Endothelial cell of umbilical vein (primary cell): ENCODE measurements around the gene AIRE. TPM values are rescaled to one million over a fixed set of nuclear protein-coding genes. Genes with fewer than 3 reads are reported as not detected.

Source experiments
- BruUV-seq: library from RNA; stranded (reverse); fragments of 400-500 nt; replicated peaks from 2 replicates; lab custom pipeline; 2021; lab: Mats Ljungman, UMichigan
- CTCF ChIA-PET: fragments of 300-600, 350-600 bp; sonication (Branson Sonifier 250); formaldehyde crosslinking; loops from one replicate; lab custom pipeline; 2021; ENCODE audit warnings: antibody characterized with exemption, inconsistent platforms; lab: Charles Lee
- POLR2A ChIA-PET: fragments of 300-600, 350-600 bp; sonication (Branson Sonifier 250); formaldehyde crosslinking; loops from one replicate; lab custom pipeline; 2021; ENCODE audit warnings: antibody characterized with exemption, inconsistent platforms; lab: Charles Lee
- DNase-seq: peaks from one replicate; pipeline ENCODE4 v3.0.0-alpha.2; 2011; ENCODE audit warnings: low read depth, low spot score
- FAIRE-seq: peaks from 2 replicates; lab custom pipeline; 2011; peaks lifted over from hg19 to GRCh38; lab: Jason Lieb, UNC
- H2AFZ ChIP-seq: 2 replicates; pipeline ENCODE4 v1.6.0; 2012; ENCODE audit warnings: low read depth, low read length, control low read depth, inconsistent platforms
- H3K27ac ChIP-seq: 2 replicates; pipeline ENCODE4 v1.5.1; 2011; ENCODE audit warnings: low read depth, mild to moderate bottlenecking, control low read depth, low read length, moderate library complexity; ENCODE audit not compliant: insufficient read depth
- H3K27me3 ChIP-seq, 2 experiments: 2 replicates each; pipeline versions ENCODE4 v1.6.0 to v1.6.1; 2011; ENCODE audit warnings: low read length in 2 of 2, mixed read lengths in 1 of 2; ENCODE audit not compliant: control insufficient read depth in 2 of 2, insufficient read depth in 2 of 2
- H3K36me3 ChIP-seq, 2 experiments: 2 replicates in 1 of 2; 3 replicates in 1 of 2; pipeline ENCODE4 v1.5.1; 2011; ENCODE audit warnings: low read length in 2 of 2, mild to moderate bottlenecking in 1 of 2, moderate library complexity in 1 of 2; ENCODE audit not compliant: control insufficient read depth in 2 of 2, insufficient read depth in 2 of 2; ENCODE audit errors: extremely low read depth in 1 of 2
- H3K4me1 ChIP-seq: 3 replicates; pipeline ENCODE4 v1.5.1; 2011; ENCODE audit warnings: mild to moderate bottlenecking, low read length; ENCODE audit not compliant: control insufficient read depth, insufficient read depth; ENCODE audit errors: extremely low read depth
- H3K4me2 ChIP-seq: 2 replicates; pipeline ENCODE4 v1.6.1; 2011; ENCODE audit warnings: low read length, control low read depth, mixed read lengths; ENCODE audit not compliant: insufficient read depth
- H3K4me3 ChIP-seq, 3 experiments: fragments of 200-600 bp in 1 of 3; sonication (generic), shearing (Covaris generic) in 1 of 3; replicated peaks in 1 of 3; 2 replicates each; pipeline ENCODE4 v1.5.1; 2011 to 2016; ENCODE audit warnings: control low read depth in 3 of 3, low read length in 3 of 3, mild to moderate bottlenecking in 2 of 3, inconsistent platforms in 1 of 3, low read depth in 1 of 3, moderate library complexity in 1 of 3; ENCODE audit not compliant: insufficient read depth in 1 of 3
- H3K79me2 ChIP-seq: 2 replicates; pipeline ENCODE4 v1.6.0; 2012; ENCODE audit warnings: low read length, inconsistent platforms; ENCODE audit not compliant: control insufficient read depth, insufficient read depth
- H3K9ac ChIP-seq: replicated peaks from 2 replicates; pipeline ENCODE3; 2011; ENCODE audit warnings: low read length, control low read depth; ENCODE audit not compliant: insufficient read depth; ENCODE audit errors: extremely low read depth
- H3K9me1 ChIP-seq: replicated peaks from 3 replicates; pipeline ENCODE4 v1.6.0; 2011; ENCODE audit warnings: mild to moderate bottlenecking, low read length; ENCODE audit not compliant: control insufficient read depth, insufficient read depth; ENCODE audit errors: extremely low read depth
- H3K9me3 ChIP-seq: replicated peaks from 2 replicates; pipeline ENCODE4 v1.5.1; 2012; ENCODE audit warnings: low read length, inconsistent platforms; ENCODE audit not compliant: control insufficient read depth, insufficient read depth
- H4K20me1 ChIP-seq: replicated peaks from 2 replicates; pipeline ENCODE3; 2011; ENCODE audit warnings: mild to moderate bottlenecking, low read length; ENCODE audit not compliant: control insufficient read depth, insufficient read depth; ENCODE audit errors: extremely low read depth
- CTCF ChIP-seq, 2 donors: IDR thresholded peaks; 1 replicate in 1 of 2; 2 replicates in 1 of 2; pipeline ENCODE4 v1.5.1; 2011; ENCODE audit warnings: low read length in 2 of 2, mild to moderate bottlenecking in 2 of 2, moderate library complexity in 2 of 2, control low read depth in 1 of 2, inconsistent platforms in 1 of 2, low read depth in 1 of 2; ENCODE audit not compliant: insufficient read depth in 1 of 2; ENCODE audit errors: extremely low read depth in 1 of 2
- EZH2 ChIP-seq: IDR thresholded peaks from 2 replicates; pipeline ENCODE4 v1.6.1; 2012; ENCODE audit warnings: borderline replicate concordance, low read depth, mild to moderate bottlenecking, moderate library complexity, low read length, inconsistent platforms; ENCODE audit not compliant: severe bottlenecking
- FOS ChIP-seq: IDR thresholded peaks from 2 replicates; pipeline ENCODE4 v1.6.1; 2011; ENCODE audit warnings: mild to moderate bottlenecking, low read length, moderate library complexity, borderline replicate concordance; ENCODE audit not compliant: insufficient read depth
- GATA2 ChIP-seq: IDR thresholded peaks from 2 replicates; pipeline ENCODE4 v1.7.0; 2011; ENCODE audit warnings: low read depth, mild to moderate bottlenecking, moderate library complexity, mixed read lengths, low read length; ENCODE audit not compliant: insufficient read length, insufficient read depth
- JUN ChIP-seq: IDR thresholded peaks from 2 replicates; pipeline ENCODE4 v1.6.1; 2011; ENCODE audit warnings: borderline replicate concordance, low read depth; ENCODE audit not compliant: insufficient read length, insufficient read depth
- MYC ChIP-seq: IDR thresholded peaks from one replicate; pipeline ENCODE4 v1.6.1; 2011; ENCODE audit warnings: mild to moderate bottlenecking, low read depth, low read length
- POLR2A ChIP-seq: IDR thresholded peaks from 2 replicates; pipeline ENCODE4 v1.6.1; 2012; ENCODE audit warnings: low read depth, mild to moderate bottlenecking, control low read depth, low read length
- POLR2AphosphoS5 ChIP-seq: IDR thresholded peaks from 2 replicates; pipeline ENCODE4 v1.6.1; 2012; ENCODE audit warnings: low read depth, mild to moderate bottlenecking, control low read depth, low read length, moderate library complexity; ENCODE audit not compliant: insufficient read depth
- dilution Hi-C: fragments of 300-500 bp; cut with MboI; formaldehyde crosslinking; loops from one replicate; pipeline ENCODE4 v1.15.0; 2019; ENCODE audit warnings: low sequenced_read_pairs; ENCODE audit not compliant: extremely low pct_ligation_motif_present
- intact Hi-C: fragments of 100-400 bp; cut with micrococcal nuclease; formaldehyde crosslinking; loops from one replicate; pipeline ENCODE4 v1.10.0; 2022
- polyA plus RNA-seq, 4 experiments: library from polyadenylated mRNA; depleted of rRNA in 3 of 4; stranded (reverse) in 3 of 4; unstranded in 1 of 4; fragments of >200 nt; gene quantifications; 2 replicates each; pipeline versions ENCODE4 v1.2.1 to v1.2.3, GENCODE V29; 2011 to 2012; ENCODE audit warnings: missing spikeins in 1 of 4
- total RNA-seq: library from RNA; stranded (reverse); gene quantifications from 2 replicates; pipeline ENCODE4 v1.2.3, GENCODE V29; 2021
- TF ChIP-seq, protein P1 (sequence below): IDR thresholded peaks from 2 replicates; pipeline ENCODE4 v1.6.1; 2011; ENCODE audit not compliant: insufficient read depth, insufficient read length

The AIRE gene
- total and polyA plus RNA-seq, 2 donors (not counting 3 experiments of a cell fraction or from before 2014, with no cell fraction given): 0.04 to 0.11 TPM

DNA sequence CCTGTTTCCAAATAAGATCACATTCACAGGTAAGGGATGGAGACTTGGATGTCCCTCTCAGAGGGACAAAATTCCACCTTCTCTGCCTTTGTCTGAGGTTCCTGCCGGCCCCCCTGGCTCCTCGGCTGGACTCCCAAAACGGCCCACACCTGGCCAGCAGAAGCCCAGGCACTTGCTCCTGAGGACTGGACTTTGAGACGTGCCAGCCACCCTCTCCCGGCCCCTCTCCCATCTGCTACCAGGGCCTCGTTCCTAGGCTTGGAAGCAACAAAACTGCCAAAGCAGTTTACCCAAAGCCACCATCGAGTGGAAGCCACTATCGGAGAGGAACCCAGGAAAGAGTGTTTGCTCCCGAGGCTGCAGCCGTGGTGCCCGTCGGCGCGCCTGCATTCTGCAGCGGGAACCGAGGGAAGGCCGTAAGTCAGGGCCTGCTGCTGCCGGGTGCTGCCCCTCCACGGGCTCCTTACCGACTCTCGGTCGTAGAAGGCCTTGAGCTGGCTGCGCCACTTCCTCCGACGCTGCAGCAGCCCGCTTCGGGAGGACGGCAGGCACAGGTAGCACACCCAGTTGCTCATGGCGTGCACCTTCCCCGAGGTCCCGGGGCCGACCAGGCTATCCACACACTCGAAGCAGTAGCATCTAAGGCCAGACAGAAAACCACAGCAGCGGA lies 27.5 kb upstream of the AIRE start:
- Histone ChIP-seq H3K4me1 (peaks cover 8% of the 10 kb centered on the region), H3K9me3 (no peaks in the 10 kb centered on the region), H3K79me2 (no peaks in the 10 kb centered on the region), H2AFZ (no peak overlapping the region), H3K9me1 (no peaks in the 10 kb centered on the region), H3K36me3 (no peaks in the 10 kb centered on the region), H3K4me2 (no peak overlapping the region), H3K4me3 (no peak overlapping the region), H3K9ac (no peak overlapping the region), H3K27ac (no peak overlapping the region), H3K27me3 (peaks cover 0 to 2% of the 10 kb centered on the region in 2 experiments), H4K20me1 (no peaks in the 10 kb centered on the region)
- TF ChIP-seq EZH2 (no peak), MYC (no peak), JUN (no peak), POLR2AphosphoS5 (no peak)
- TF ChIP-seq, protein P1, sequence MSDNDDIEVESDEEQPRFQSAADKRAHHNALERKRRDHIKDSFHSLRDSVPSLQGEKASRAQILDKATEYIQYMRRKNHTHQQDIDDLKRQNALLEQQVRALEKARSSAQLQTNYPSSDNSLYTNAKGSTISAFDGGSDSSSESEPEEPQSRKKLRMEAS: no peak
- ChIA-PET POLR2A (no interaction called here), CTCF (no interaction called here)
- FAIRE-seq: no peak
- dilution Hi-C loops: no loop called here
- BruUV-seq: no TSS peak
- no peak for DNase-seq
- intact Hi-C loops: no loop called here

DNA sequence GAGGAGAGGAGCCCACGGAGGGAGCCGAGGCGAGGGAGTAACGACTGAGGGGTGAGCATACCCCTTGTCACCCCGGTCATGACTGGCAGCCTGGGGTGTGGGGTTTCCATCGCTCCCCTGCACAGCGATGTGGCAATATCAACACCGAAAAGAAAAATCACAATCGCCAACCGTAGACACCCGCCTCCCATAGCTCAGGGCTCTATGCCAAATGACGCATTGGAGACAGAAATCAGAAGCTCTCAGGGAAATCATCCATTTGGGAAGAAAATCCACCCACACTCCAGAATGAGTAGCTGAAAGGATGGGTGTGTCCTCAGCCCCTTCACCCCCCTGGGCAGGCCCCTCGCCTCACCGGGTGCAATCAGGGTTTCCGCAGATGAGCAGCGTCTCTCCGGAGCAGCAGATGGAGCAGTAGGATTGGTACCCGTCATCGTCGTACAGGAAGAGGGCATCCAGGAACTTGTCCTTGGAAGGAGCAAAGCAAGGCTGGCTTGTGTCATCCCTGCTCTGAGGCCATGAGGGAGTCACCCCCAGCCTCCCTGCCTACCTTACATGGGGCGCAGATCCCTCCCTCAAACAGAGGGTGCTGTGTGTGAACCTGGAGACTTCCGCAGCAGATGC lies 26.5 kb upstream of the AIRE start:
- dilution Hi-C loops (no loop called here), intact Hi-C loops (no loop called here)

More for the DNA sequence above, 26.5 kb upstream of the AIRE start:
- Histone ChIP-seq H3K27ac (no peak overlapping the region), H3K9ac (no peak overlapping the region), H3K27me3 (peaks cover 0 to 2% of the 10 kb centered on the region in 2 experiments), H3K9me1 (no peaks in the 10 kb centered on the region), H3K9me3 (no peaks in the 10 kb centered on the region), H3K36me3 (no peaks in the 10 kb centered on the region), H3K4me3 (no peak overlapping the region), H3K79me2 (no peaks in the 10 kb centered on the region), H3K4me2 (no peak overlapping the region), H2AFZ (no peak overlapping the region), H4K20me1 (no peaks in the 10 kb centered on the region), H3K4me1 (peaks cover 6% of the 10 kb centered on the region)
- no TSS peak for BruUV-seq
- ChIA-PET CTCF (interaction anchor here (1.0 kb wide), 1 partner anchor 38 kb away, joined by 3 read pairs; no protein-coding TSS in a partner anchor), POLR2A (interaction anchor here (0.6 kb wide), 1 partner anchor 19 kb away, joined by 3 read pairs; no protein-coding TSS in a partner anchor)
- FAIRE-seq (no peak), DNase-seq (no peak)
- TF ChIP-seq EZH2 (no peak), JUN (no peak), GATA2 (no peak), POLR2AphosphoS5 (no peak), POLR2A (no peak), MYC (no peak), FOS (no peak), CTCF (IDR thresholded peaks at IDR 0.05; ENCODE audit: extremely low read depth in 1 of 2, insufficient read depth in 1 of 2, low read depth in 1 of 2, low read length in 2 of 2) (no peak)
- TF ChIP-seq, protein P1: no peak
